ENCODE results near the gene NEK9. TPM values are rescaled to one million over a fixed set of nuclear protein-coding genes. Genes with fewer than 3 reads are reported as not detected.

Gene NEK9
- total and polyA plus RNA-seq, 4 donors = 23.1 to 76.3 (median 53.3) TPM

DNA sequence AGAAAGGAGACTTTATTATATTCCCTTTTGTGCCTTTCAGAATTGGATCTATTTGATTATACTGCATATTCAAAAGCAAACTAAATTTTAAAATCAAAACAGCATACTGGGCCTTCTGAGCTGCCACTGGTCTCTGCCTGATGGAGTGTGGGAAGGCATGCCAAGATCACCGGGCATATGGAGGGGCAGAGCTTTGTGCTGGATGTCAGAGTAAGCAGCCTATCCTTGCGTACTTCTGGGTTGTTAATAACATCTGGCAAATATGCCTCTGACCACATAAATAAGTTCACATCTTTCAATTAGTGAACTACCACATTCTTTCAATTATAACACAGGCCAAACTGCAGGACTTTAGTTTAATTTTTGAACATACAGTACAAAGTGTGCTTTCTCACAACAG is 93.9 kb downstream of the NEK9 start:
- Histone ChIP-seq H3K4me3 (no peak overlapping the region), H3K4me1 (ENCODE audit: control insufficient read depth in 5 of 5, insufficient read depth in 5 of 5, low read length in 5 of 5) (no peaks in the 10 kb centered on the region), H3K9me3 (ENCODE audit: control insufficient read depth in 4 of 4, insufficient read depth in 3 of 4, low read length in 3 of 4) (no peaks in the 10 kb centered on the region), H3K9ac (ENCODE audit: insufficient read depth in 1 of 2, low read length in 2 of 2) (no peak overlapping the region), H3K27me3 (ENCODE audit: control insufficient read depth in 3 of 3, insufficient read depth in 3 of 3, low read length in 2 of 3) (no peaks in the 10 kb centered on the region), H3K27ac (ENCODE audit: low read depth in 1 of 2, low read length in 1 of 2) (no peak overlapping the region), H3K36me3 (ENCODE audit: control insufficient read depth in 4 of 4, insufficient read depth in 4 of 4, low read length in 4 of 4) (peaks cover 17 to 55% (median 25%) of the 10 kb centered on the region in 4 donors)
- ATAC-seq (ENCODE audit: insufficient read depth, low FRiP score) = no peak
- DNase-seq = no peak
- TF ChIP-seq, protein P1, sequence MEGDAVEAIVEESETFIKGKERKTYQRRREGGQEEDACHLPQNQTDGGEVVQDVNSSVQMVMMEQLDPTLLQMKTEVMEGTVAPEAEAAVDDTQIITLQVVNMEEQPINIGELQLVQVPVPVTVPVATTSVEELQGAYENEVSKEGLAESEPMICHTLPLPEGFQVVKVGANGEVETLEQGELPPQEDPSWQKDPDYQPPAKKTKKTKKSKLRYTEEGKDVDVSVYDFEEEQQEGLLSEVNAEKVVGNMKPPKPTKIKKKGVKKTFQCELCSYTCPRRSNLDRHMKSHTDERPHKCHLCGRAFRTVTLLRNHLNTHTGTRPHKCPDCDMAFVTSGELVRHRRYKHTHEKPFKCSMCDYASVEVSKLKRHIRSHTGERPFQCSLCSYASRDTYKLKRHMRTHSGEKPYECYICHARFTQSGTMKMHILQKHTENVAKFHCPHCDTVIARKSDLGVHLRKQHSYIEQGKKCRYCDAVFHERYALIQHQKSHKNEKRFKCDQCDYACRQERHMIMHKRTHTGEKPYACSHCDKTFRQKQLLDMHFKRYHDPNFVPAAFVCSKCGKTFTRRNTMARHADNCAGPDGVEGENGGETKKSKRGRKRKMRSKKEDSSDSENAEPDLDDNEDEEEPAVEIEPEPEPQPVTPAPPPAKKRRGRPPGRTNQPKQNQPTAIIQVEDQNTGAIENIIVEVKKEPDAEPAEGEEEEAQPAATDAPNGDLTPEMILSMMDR (IDR thresholded peaks at IDR 0.05; ENCODE audit: control extremely low read depth, extremely low read depth) = no peak
- 98 to 99% methylated on average over 2 of the region's 2 CpGs for WGBS, 2 donors

DNA sequence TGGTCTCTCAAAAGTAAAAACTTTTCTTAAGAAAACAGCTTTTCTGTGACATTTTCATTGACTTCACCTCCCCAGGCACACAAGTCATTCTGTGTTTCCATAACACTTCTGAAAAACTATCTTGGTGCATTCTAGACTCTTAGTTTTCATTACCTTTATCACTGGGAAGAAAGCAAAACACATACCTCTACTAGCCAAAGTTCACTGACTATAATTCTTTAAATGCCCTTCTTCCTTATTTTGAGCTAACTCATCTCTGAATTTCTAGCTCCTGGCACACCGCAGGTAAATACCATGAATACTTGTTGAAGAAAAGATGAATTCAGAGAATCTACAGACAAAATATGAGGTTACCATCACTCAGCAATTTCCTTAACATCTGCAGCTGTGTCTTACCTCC is 96.7 kb downstream of the NEK9 start:
- no peak overlapping the region for H3K27ac ChIP-seq (ENCODE audit: low read depth in 1 of 2, low read length in 1 of 2)
- peaks cover 16 to 52% (median 20%) of the 10 kb centered on the region in 4 donors for H3K36me3 ChIP-seq (ENCODE audit: control insufficient read depth in 4 of 4, insufficient read depth in 4 of 4, low read length in 4 of 4)
- no peak overlapping the region for H3K9ac ChIP-seq (ENCODE audit: insufficient read depth in 1 of 2, low read length in 2 of 2)
- no peak overlapping the region for H3K4me3 ChIP-seq
- no peaks in the 10 kb centered on the region for H3K27me3 ChIP-seq (ENCODE audit: control insufficient read depth in 3 of 3, insufficient read depth in 3 of 3, low read length in 2 of 3)
- DNase-seq (no peak), ATAC-seq (ENCODE audit: insufficient read depth, low FRiP score) (no peak)
- no peaks in the 10 kb centered on the region for H3K4me1 ChIP-seq (ENCODE audit: control insufficient read depth in 5 of 5, insufficient read depth in 5 of 5, low read length in 5 of 5)
- 0% methylated on average over 1 of the region's 1 CpG for WGBS, 2 donors
- TF ChIP-seq, protein P1 (IDR thresholded peaks at IDR 0.05; ENCODE audit: control extremely low read depth, extremely low read depth) = no peak
- H3K9me3 ChIP-seq (ENCODE audit: control insufficient read depth in 4 of 4, insufficient read depth in 3 of 4, low read length in 3 of 4) = no peaks in the 10 kb centered on the region

Small RNA genes within 50 kb of the gene (small RNA-seq; reads per million reads assigned to genes)
- not detected for gene HIF1AP1 (ENCODE audit: low replicate concordance)

Other genes starting within 250 kb of the NEK9 start
- 10 to 100 TPM; 76.5 to 79.1 TPM for gene DLST, start 245.1 kb downstream of the NEK9 start, total RNA-seq
- 10 to 100 TPM; 37.3 to 62.4 TPM for gene DLST, start 245.1 kb downstream of the NEK9 start, polyA plus RNA-seq
- 10 to 100 TPM in 1 of 2 donors, 1 to 10 TPM in 1; 2.2 to 13.0 TPM for gene RPS6KL1, start 203.8 kb downstream of the NEK9 start, total RNA-seq
- 1 to 10 TPM; 2.3 to 6.3 TPM for gene RPS6KL1, start 203.8 kb downstream of the NEK9 start, polyA plus RNA-seq
- 1 to 10 TPM; 4.9 to 8.7 TPM for gene PGF, start 171.5 kb downstream of the NEK9 start, total RNA-seq
- gene PGF, start 171.5 kb downstream of the NEK9 start, polyA plus RNA-seq = 1 to 10 TPM; 3.0 to 10.0 TPM
- 10 to 100 TPM; 34.7 to 35.4 TPM for gene EIF2B2, start 124.1 kb downstream of the NEK9 start, total RNA-seq
- 10 to 100 TPM; 19.6 to 45.2 TPM for gene EIF2B2, start 124.1 kb downstream of the NEK9 start, polyA plus RNA-seq
- gene MLH3, start 75.6 kb downstream of the NEK9 start, total RNA-seq = 10 to 100 TPM; 21.7 to 60.6 TPM
- gene MLH3, start 75.6 kb downstream of the NEK9 start, polyA plus RNA-seq = 10 to 100 TPM; 10.1 to 18.1 TPM
- 10 to 100 TPM; 16.1 to 17.5 TPM for gene ACYP1, start 63.0 kb downstream of the NEK9 start, total RNA-seq
- 10 to 100 TPM; 11.6 to 35.5 TPM for gene ACYP1, start 63.0 kb downstream of the NEK9 start, polyA plus RNA-seq
- gene ZC2HC1C, start 57.4 kb downstream of the NEK9 start, total RNA-seq = 1 to 10 TPM; 5.6 to 6.7 TPM
- gene ZC2HC1C, start 57.4 kb downstream of the NEK9 start, polyA plus RNA-seq = 1 to 10 TPM; 2.7 to 7.6 TPM
- 100 to 1,000 TPM; 217 to 398 TPM for gene TMED10, start 49.6 kb upstream of the NEK9 start, total RNA-seq
- gene TMED10, start 49.6 kb upstream of the NEK9 start, polyA plus RNA-seq = 100 to 1,000 TPM in 1 of 2 donors, 10 to 100 TPM in 1; 79.5 to 332 TPM
- 100 to 1,000 TPM in 1 of 2 donors, 10 to 100 TPM in 1; 63.7 to 123 TPM for gene FOS, start 151.8 kb upstream of the NEK9 start, total RNA-seq
- 100 to 1,000 TPM; 139 to 879 TPM for gene FOS, start 151.8 kb upstream of the NEK9 start, polyA plus RNA-seq

Measured in lung (tissue), 13 donors.